Lower lobe of right lung (tissue), 2 donors: ENCODE data around the gene GEMIN4. TPM values are rescaled to one million over a fixed set of nuclear protein-coding genes. Genes with fewer than 3 reads are reported as not detected.

ENCODE experiments used
- ATAC-seq, 2 donors: fragments of 200-7000 bp; cut with Tn5 transposase; one replicate each; pipeline ENCODE4 v1.9.1; 2020 to 2022; ENCODE audit warnings: mild to moderate bottlenecking in 2 of 2, moderate library complexity in 2 of 2
- DNase-seq: peaks from one replicate; pipeline ENCODE4 v3.0.0-alpha.2; 2020
- H3K27ac ChIP-seq: fragments of 200-600 bp; one replicate; pipeline ENCODE4 v1.8.0; 2022
- H3K27me3 ChIP-seq: fragments of 200-600 bp; one replicate; pipeline ENCODE4 v1.8.0; 2022; ENCODE audit warnings: low read depth
- H3K36me3 ChIP-seq: fragments of 200-600 bp; one replicate; pipeline ENCODE4 v1.8.0; 2022; ENCODE audit warnings: mild to moderate bottlenecking
- H3K4me1 ChIP-seq: fragments of 200-600 bp; one replicate; pipeline ENCODE4 v1.8.0; 2022
- H3K4me3 ChIP-seq: fragments of 200-600 bp; one replicate; pipeline ENCODE4 v1.8.0; 2022; ENCODE audit warnings: mild to moderate bottlenecking
- H3K9me3 ChIP-seq: fragments of 200-600 bp; one replicate; pipeline ENCODE4 v1.8.0; 2022
- CTCF ChIP-seq: fragments of 200-600 bp; IDR thresholded peaks from one replicate; pipeline ENCODE4 v1.8.0; 2022; ENCODE audit warnings: antibody characterized with exemption, mild to moderate bottlenecking
- intact Hi-C: fragments of 100-400 bp; cut with DNase I; formaldehyde crosslinking; loops from one replicate; pipeline ENCODE4 v1.11.0; 2022
- total RNA-seq: library from RNA; stranded (reverse); fragmentation: NEBNext Ultra II Directional; extraction: Animal tissue kit (Norgen Biotek cat#: 25700); gene quantifications from one replicate; pipeline ENCODE4 v1.2.1, GENCODE V29; 2021
- donor health status: DM: no; HTN: yes; CAD: no; lungs with severe emphysema.

GEMIN4 gene
- total RNA-seq, 1 donor from 2014 or later = 21.5 TPM

- no peak for TF ChIP-seq CTCF
- DNase-seq (no peak), ATAC-seq (peak; percentile 8 to 14)
- Histone ChIP-seq H3K4me1 (peaks cover 14% of the 10 kb centered on the region), H3K4me3 (no peak overlapping the region), H3K36me3 (peaks cover 14% of the 10 kb centered on the region), H3K27me3 (no peaks in the 10 kb centered on the region), H3K27ac (no peak overlapping the region), H3K9me3 (no peaks in the 10 kb centered on the region)
- intact Hi-C loops = no loop called here
These were observed 45.3 kb upstream of the GEMIN4 start for GRCh38 chr17:797236-797840.

- DNase-seq (no peak), ATAC-seq (peak in 1 of 2 donors; percentile 31)
- intact Hi-C loops = no loop called here
- no peak overlapping the region for H3K27ac ChIP-seq
- H3K36me3 ChIP-seq = peaks cover 19% of the 10 kb centered on the region
- peaks cover 14% of the 10 kb centered on the region for H3K4me1 ChIP-seq
- H3K9me3 ChIP-seq = no peaks in the 10 kb centered on the region
- no peak overlapping the region for H3K4me3 ChIP-seq
- H3K27me3 ChIP-seq = no peaks in the 10 kb centered on the region
- no peak for TF ChIP-seq CTCF
These were observed 44.5 kb upstream of the GEMIN4 start for GRCh38 chr17:796609-797008.

GRCh38 chr17:795721-796120, 43.7 kb upstream of the GEMIN4 start:
- Histone ChIP-seq H3K27ac (no peak overlapping the region), H3K36me3 (peaks cover 23% of the 10 kb centered on the region), H3K9me3 (no peaks in the 10 kb centered on the region), H3K4me3 (no peak overlapping the region), H3K27me3 (no peaks in the 10 kb centered on the region), H3K4me1 (peaks cover 14% of the 10 kb centered on the region)
- intact Hi-C loops = no loop called here
- no peak for DNase-seq
- no peak for ATAC-seq
- no peak for TF ChIP-seq CTCF

GRCh38 chr17:795276-795675, 43.2 kb upstream of the GEMIN4 start:
- no peak for TF ChIP-seq CTCF
- H3K27ac ChIP-seq = peak overlapping the region; percentile 58
- H3K4me3 ChIP-seq = peak overlapping the region; percentile 29
- no peaks in the 10 kb centered on the region for H3K27me3 ChIP-seq
- H3K4me1 ChIP-seq = peaks cover 14% of the 10 kb centered on the region
- ATAC-seq (no peak), DNase-seq (peak; percentile 27)
- peaks cover 20% of the 10 kb centered on the region for H3K36me3 ChIP-seq
- intact Hi-C loops = no loop called here
- no peaks in the 10 kb centered on the region for H3K9me3 ChIP-seq

- Histone ChIP-seq H3K4me3 (peak overlapping the region; percentile 29), H3K4me1 (peaks cover 14% of the 10 kb centered on the region), H3K36me3 (peaks cover 20% of the 10 kb centered on the region), H3K9me3 (no peaks in the 10 kb centered on the region), H3K27me3 (no peaks in the 10 kb centered on the region), H3K27ac (peak overlapping the region; percentile 58)
- peak; percentile 73 to 75 for ATAC-seq
- peak; percentile 81 for DNase-seq
- intact Hi-C loops = no loop called here
- peak; percentile 81 for TF ChIP-seq CTCF
These were observed 42.8 kb upstream of the GEMIN4 start for GRCh38 chr17:794876-795275.
